Measurements from ENCODE around the gene ARHGEF11. TPM values are rescaled to one million over a fixed set of nuclear protein-coding genes. Genes with fewer than 3 reads are reported as not detected.

The ARHGEF11 gene
- total and polyA plus RNA-seq, 9 of the 15 experiments (the other 6 are each of a cell fraction or from before 2014, with no cell fraction given): 0.14 to 15.5 (median 9.0) TPM

DNA sequence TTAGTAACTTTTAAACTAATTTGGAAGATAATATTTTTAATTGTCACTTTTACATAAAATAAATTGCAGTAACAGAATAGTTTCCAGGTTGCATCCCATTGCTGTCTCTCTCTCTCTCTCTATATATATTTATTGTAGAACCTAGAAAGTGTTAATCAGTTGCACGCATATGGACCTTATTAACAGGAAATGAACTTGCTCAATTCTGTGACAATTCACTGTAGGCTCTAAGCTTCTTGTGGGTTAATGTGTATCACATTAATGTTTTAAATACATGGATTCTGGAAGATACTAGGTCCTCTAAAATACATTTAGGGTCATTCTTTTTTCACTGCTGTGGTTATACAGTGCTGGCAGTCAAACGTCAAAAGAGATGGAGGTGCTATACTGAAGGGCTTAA is 92.0 kb downstream of the ARHGEF11 start:
- Histone ChIP-seq H3K4me3 (no peak overlapping the region), H4K20me1 (replicated peaks; ENCODE audit: control insufficient read depth, insufficient read depth, low read length) (no peaks in the 10 kb centered on the region), H3K4me1 (replicated peaks in 1 of 2; ENCODE audit: control insufficient read depth in 2 of 2, insufficient read depth in 2 of 2, low read length in 2 of 2) (peaks cover 12 to 22% of the 10 kb centered on the region in 2 experiments), H3K9me3 (replicated peaks; ENCODE audit: control insufficient read depth, insufficient read depth, low read depth, low read length) (no peaks in the 10 kb centered on the region), H3K27me3 (ENCODE audit: control insufficient read depth in 2 of 2, insufficient read depth in 2 of 2, low read length in 2 of 2) (no peaks in the 10 kb centered on the region), H3K36me3 (ENCODE audit: control insufficient read depth, insufficient read depth, low read length) (peaks cover 57% of the 10 kb centered on the region; the same call in 2 of the 3 replicates), H3K79me2 (ENCODE audit: control insufficient read depth, insufficient read depth, low read length) (no peaks in the 10 kb centered on the region), H3K9me1 (ENCODE audit: control insufficient read depth, insufficient read depth, low read length) (no peaks in the 10 kb centered on the region), H3K4me2 (ENCODE audit: insufficient read depth, low read length) (no peak overlapping the region), H2AFZ (ENCODE audit: low read depth, low read length) (no peak overlapping the region), H3K27ac (ENCODE audit: extremely low read depth, low read depth, low read length) (no peak overlapping the region), H3K9ac (ENCODE audit: insufficient read depth in 1 of 2, low read depth in 2 of 2, low read length in 2 of 2) (no peak overlapping the region)
- ChIA-PET POLR2A (interaction anchor here (0.6 to 0.7 kb wide), 2 partner anchors 197 to 1997 kb away, joined by 3 read pairs; no protein-coding TSS in a partner anchor), CTCF (ENCODE audit: low intra/inter-chr PET ratio) (no interaction called here)
- ATAC-seq (no peak), DNase-seq (ENCODE audit: extremely low read depth in 1 of 4, low spot score in 3 of 4) (no peak), FAIRE-seq (no peak)
- no peak for TF ChIP-seq STAT5A (IDR thresholded peaks at IDR 0.05; ENCODE audit: borderline replicate concordance, low read length)
- TF ChIP-seq, protein P1, sequence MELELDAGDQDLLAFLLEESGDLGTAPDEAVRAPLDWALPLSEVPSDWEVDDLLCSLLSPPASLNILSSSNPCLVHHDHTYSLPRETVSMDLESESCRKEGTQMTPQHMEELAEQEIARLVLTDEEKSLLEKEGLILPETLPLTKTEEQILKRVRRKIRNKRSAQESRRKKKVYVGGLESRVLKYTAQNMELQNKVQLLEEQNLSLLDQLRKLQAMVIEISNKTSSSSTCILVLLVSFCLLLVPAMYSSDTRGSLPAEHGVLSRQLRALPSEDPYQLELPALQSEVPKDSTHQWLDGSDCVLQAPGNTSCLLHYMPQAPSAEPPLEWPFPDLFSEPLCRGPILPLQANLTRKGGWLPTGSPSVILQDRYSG (tag; conservative IDR thresholded peaks at IDR 0.05; ENCODE audit: low read depth): no peak
- no peak for TF ChIP-seq CXXC5 (CRISPR knock-in tag; IDR thresholded peaks at IDR 0.05)
- no peak for TF ChIP-seq BCL6 (CRISPR knock-in tag; IDR thresholded peaks at IDR 0.05)
- no peak for TF ChIP-seq ESRRB (CRISPR knock-in tag; IDR thresholded peaks at IDR 0.05; ENCODE audit: borderline replicate concordance)
- TF ChIP-seq, protein P2, sequence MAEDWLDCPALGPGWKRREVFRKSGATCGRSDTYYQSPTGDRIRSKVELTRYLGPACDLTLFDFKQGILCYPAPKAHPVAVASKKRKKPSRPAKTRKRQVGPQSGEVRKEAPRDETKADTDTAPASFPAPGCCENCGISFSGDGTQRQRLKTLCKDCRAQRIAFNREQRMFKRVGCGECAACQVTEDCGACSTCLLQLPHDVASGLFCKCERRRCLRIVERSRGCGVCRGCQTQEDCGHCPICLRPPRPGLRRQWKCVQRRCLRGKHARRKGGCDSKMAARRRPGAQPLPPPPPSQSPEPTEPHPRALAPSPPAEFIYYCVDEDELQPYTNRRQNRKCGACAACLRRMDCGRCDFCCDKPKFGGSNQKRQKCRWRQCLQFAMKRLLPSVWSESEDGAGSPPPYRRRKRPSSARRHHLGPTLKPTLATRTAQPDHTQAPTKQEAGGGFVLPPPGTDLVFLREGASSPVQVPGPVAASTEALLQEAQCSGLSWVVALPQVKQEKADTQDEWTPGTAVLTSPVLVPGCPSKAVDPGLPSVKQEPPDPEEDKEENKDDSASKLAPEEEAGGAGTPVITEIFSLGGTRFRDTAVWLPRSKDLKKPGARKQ (CRISPR knock-in tag; IDR thresholded peaks at IDR 0.05): no peak
- no peak for TF ChIP-seq TCF7L2 (IDR thresholded peaks at IDR 0.05; ENCODE audit: low read depth, low read length)
- no peak for TF ChIP-seq GMEB1 (CRISPR knock-in tag; IDR thresholded peaks at IDR 0.05)
- TF ChIP-seq PTBP1 (IDR thresholded peaks at IDR 0.05; ENCODE audit: low read depth, low read length): no peak
- no peak for TF ChIP-seq ZNF41 (CRISPR knock-in tag; conservative IDR thresholded peaks at IDR 0.05)
- TF ChIP-seq ZBTB26 (CRISPR knock-in tag; IDR thresholded peaks at IDR 0.05): no peak
- TF ChIP-seq FOXK1 (CRISPR knock-in tag; IDR thresholded peaks at IDR 0.05; ENCODE audit: borderline replicate concordance): no peak
- TF ChIP-seq ZNF121 (CRISPR knock-in tag; conservative IDR thresholded peaks at IDR 0.05): no peak
- no peak for TF ChIP-seq GABPB1 (CRISPR knock-in tag; IDR thresholded peaks at IDR 0.05)
- TF ChIP-seq MAFG (tag; conservative IDR thresholded peaks at IDR 0.05): no peak
- no peak for TF ChIP-seq XRCC5 (IDR thresholded peaks at IDR 0.05; ENCODE audit: low read depth, low read length)
- in situ Hi-C loops (cut with MboI) (loop anchor here (10.0 kb wide), 1 partner anchor 201 kb away; no protein-coding TSS in a partner anchor), intact Hi-C loops (cut with micrococcal nuclease) (no loop called here)
- BruUV-seq (replicated peaks): no TSS peak
- 73% methylated on average over 2 of the region's 2 CpGs for WGBS (ENCODE audit: insufficient coverage, low coverage, missing lambda C conversion rate)

Data from K562 (cell line).